HEK293T (cell line): ENCODE measurements around the gene GRAMD4.

Source experiments
- BHLHE40 ChIP-seq: fragments of 450-650 bp; IDR thresholded peaks from 2 replicates; pipeline ENCODE4 v1.6.1; 2016; ENCODE audit warnings: mild to moderate bottlenecking, moderate library complexity, borderline replicate concordance
- CTBP1 ChIP-seq: fragments of 450-650 bp; IDR thresholded peaks from 2 replicates; pipeline ENCODE4 v1.6.1; 2016; ENCODE audit warnings: borderline replicate concordance
- ELF4 ChIP-seq: fragments of 450-650 bp; IDR thresholded peaks from 2 replicates; pipeline ENCODE4 v1.6.1; 2017; ENCODE audit warnings: antibody characterized with exemption
- FOXK2 ChIP-seq: fragments of 450-650 bp; IDR thresholded peaks from 2 replicates; pipeline ENCODE4 v1.6.1; 2016; ENCODE audit warnings: mild to moderate bottlenecking
- FOXM1 ChIP-seq: fragments of 450-650 bp; IDR thresholded peaks from 2 replicates; pipeline ENCODE4 v1.6.1; 2017; ENCODE audit warnings: mild to moderate bottlenecking, borderline replicate concordance
- HDGF ChIP-seq: fragments of 450-650 bp; IDR thresholded peaks from 2 replicates; pipeline ENCODE4 v1.6.1; 2017; ENCODE audit warnings: antibody characterized with exemption, borderline replicate concordance
- NFRKB ChIP-seq: fragments of 450-650 bp; IDR thresholded peaks from 2 replicates; pipeline ENCODE4 v1.6.1; 2016; ENCODE audit warnings: mild to moderate bottlenecking, moderate library complexity
- TARDBP ChIP-seq: fragments of 450-650 bp; IDR thresholded peaks from 2 replicates; pipeline ENCODE4 v1.6.1; 2016
- ZNF384 ChIP-seq: fragments of 450-650 bp; IDR thresholded peaks from 2 replicates; pipeline ENCODE4 v1.6.1; 2016
- TF ChIP-seq, protein P1 (sequence below): fragments of 450-650 bp; IDR thresholded peaks from 2 replicates; pipeline ENCODE4 v1.6.1; 2016

DNA sequence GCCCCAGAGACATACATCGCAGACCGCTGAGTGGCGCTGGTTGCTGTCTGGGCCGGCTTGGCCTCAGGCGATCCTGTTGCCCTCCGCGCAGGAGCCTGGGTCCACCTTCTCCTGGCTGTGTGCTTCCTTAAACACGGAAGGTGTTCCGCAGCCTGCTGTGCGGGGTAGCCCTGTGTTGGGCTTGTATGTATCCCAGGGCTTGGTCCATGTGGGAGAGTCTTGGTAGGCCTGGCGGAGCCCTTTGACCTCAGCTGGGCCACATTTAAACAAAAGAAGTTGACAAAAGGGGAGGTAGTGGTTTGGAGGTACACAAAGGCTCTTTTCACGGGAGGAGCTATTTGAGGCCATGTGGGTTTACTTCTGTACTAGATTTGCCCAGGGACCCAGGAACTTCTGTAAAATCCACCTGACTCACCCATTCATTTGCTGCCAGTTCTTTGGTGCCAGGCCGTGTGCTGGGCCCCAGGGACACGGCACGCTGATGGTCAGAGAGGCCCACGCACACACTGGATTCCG is 11.0 kb upstream of the GRAMD4 start:
- no peak for TF ChIP-seq CTBP1
- no peak for TF ChIP-seq FOXM1
- TF ChIP-seq ZNF384, result no peak
- TF ChIP-seq TARDBP, result no peak
- TF ChIP-seq, protein P1, sequence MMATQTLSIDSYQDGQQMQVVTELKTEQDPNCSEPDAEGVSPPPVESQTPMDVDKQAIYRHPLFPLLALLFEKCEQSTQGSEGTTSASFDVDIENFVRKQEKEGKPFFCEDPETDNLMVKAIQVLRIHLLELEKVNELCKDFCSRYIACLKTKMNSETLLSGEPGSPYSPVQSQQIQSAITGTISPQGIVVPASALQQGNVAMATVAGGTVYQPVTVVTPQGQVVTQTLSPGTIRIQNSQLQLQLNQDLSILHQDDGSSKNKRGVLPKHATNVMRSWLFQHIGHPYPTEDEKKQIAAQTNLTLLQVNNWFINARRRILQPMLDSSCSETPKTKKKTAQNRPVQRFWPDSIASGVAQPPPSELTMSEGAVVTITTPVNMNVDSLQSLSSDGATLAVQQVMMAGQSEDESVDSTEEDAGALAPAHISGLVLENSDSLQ, result no peak
- TF ChIP-seq ELF4, result no peak
- no peak for TF ChIP-seq HDGF
- TF ChIP-seq BHLHE40, result no peak
- no peak for TF ChIP-seq FOXK2
- TF ChIP-seq NFRKB, result no peak
